Loucy (cell line): ENCODE data around the gene TRMT44.

ENCODE experiments used
- H2AFZ ChIP-seq: fragments of 200-600 bp; sonication (generic); 2 replicates; pipeline ENCODE4 v1.6.0; 2016; ENCODE audit warnings: antibody characterized with exemption, mild to moderate bottlenecking, low read length, moderate library complexity
- H3F3A ChIP-seq: fragments of 200-600 bp; 2 replicates; pipeline ENCODE4 v1.6.0; 2016; ENCODE audit warnings: antibody characterized with exemption, low read depth, mild to moderate bottlenecking
- H3K27me3 ChIP-seq: fragments of 200-600 bp; sonication (generic); 2 replicates; pipeline ENCODE4 v1.6.1; 2014; ENCODE audit warnings: low read length, mild to moderate bottlenecking; ENCODE audit not compliant: insufficient read depth, poor library complexity, severe bottlenecking
- H3K36me3 ChIP-seq: fragments of 200-600 bp; sonication (generic); 2 replicates; pipeline ENCODE4 v1.6.1; 2016; ENCODE audit warnings: low read length; ENCODE audit not compliant: insufficient read depth
- H3K4me1 ChIP-seq: fragments of 200-600 bp; sonication (generic); 2 replicates; pipeline ENCODE4 v1.5.1; 2014; ENCODE audit warnings: low read length, mild to moderate bottlenecking; ENCODE audit not compliant: insufficient read depth, poor library complexity, severe bottlenecking
- H3K4me2 ChIP-seq: fragments of 200-600 bp; sonication (generic); 2 replicates; pipeline ENCODE4 v1.6.0; 2014; ENCODE audit warnings: antibody characterized with exemption, low read length, low read depth, mild to moderate bottlenecking; ENCODE audit not compliant: poor library complexity, severe bottlenecking
- H3K4me3 ChIP-seq: fragments of 200-600 bp; sonication (generic); 2 replicates; pipeline ENCODE4 v1.5.1; 2014; ENCODE audit warnings: low read length, mild to moderate bottlenecking, mixed read lengths; ENCODE audit not compliant: poor library complexity, severe bottlenecking
- H3K79me2 ChIP-seq: fragments of 200-600 bp; sonication (generic); 2 replicates; pipeline ENCODE4 v1.6.1; 2014; ENCODE audit warnings: low read length; ENCODE audit not compliant: insufficient read depth
- H3K9ac ChIP-seq: fragments of 200-600 bp; sonication (generic); 2 replicates; pipeline ENCODE4 v1.6.0; 2014; ENCODE audit warnings: mild to moderate bottlenecking, low read depth, low read length, moderate library complexity; ENCODE audit not compliant: poor library complexity, severe bottlenecking
- H3K9me2 ChIP-seq: fragments of 200-600 bp; sonication (generic); replicated peaks from 2 replicates; pipeline ENCODE4 v1.6.1; 2016; ENCODE audit warnings: low read depth, low read length, mixed read lengths
- H3K9me3 ChIP-seq: fragments of 200-600 bp; sonication (generic); 2 replicates; pipeline ENCODE4 v1.6.1; 2014; ENCODE audit warnings: mild to moderate bottlenecking, antibody characterized with exemption, low read length, low read depth; ENCODE audit not compliant: insufficient read depth
- H4K20me1 ChIP-seq: fragments of 200-600 bp; sonication (generic); 2 replicates; pipeline ENCODE4 v1.6.0; 2014; ENCODE audit warnings: antibody characterized with exemption, low read length, mild to moderate bottlenecking; ENCODE audit not compliant: insufficient read depth, poor library complexity, severe bottlenecking
- EZH2phosphoT487 ChIP-seq: fragments of 200-600 bp; IDR thresholded peaks from 2 replicates; pipeline ENCODE4 v1.6.1; 2018; ENCODE audit warnings: antibody characterized with exemption, mild to moderate bottlenecking, moderate library complexity, borderline replicate concordance
- TF ChIP-seq, protein P1 (sequence below): fragments of 200-600 bp; sonication (generic); conservative IDR thresholded peaks from 2 replicates; pipeline ENCODE4 v1.5.1; 2014; ENCODE audit warnings: mild to moderate bottlenecking, antibody characterized with exemption, low read length

The TRMT44 gene

DNA sequence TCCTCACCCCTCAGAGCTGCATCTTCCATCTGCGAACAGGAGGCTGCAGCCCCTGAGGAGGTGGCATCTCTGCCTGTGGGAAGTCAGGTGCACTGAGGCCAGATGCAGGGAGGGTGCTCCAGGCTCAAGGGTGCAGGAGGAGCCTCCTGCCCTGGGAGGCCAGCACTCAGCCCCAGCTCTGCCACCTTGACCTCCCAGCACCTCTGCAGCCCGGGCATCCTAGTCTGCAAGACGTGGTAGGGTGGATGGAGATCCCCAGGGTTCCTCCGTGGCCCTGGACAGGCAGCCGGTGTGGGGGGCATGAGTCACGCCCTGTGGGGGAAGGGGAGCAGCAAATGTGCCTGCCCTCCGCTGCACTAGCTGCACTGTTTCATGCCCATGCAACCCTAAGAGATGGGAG is 64.7 kb downstream of the TRMT44 start:
- H3K36me3 ChIP-seq: no peaks in the 10 kb centered on the region
- no peaks in the 10 kb centered on the region for H3K79me2 ChIP-seq
- TF ChIP-seq EZH2phosphoT487: no peak
- H3K4me1 ChIP-seq: no peaks in the 10 kb centered on the region
- no peaks in the 10 kb centered on the region for H3F3A ChIP-seq
- H3K27me3 ChIP-seq: no peaks in the 10 kb centered on the region
- H3K9me2 ChIP-seq: no peaks in the 10 kb centered on the region
- peaks cover 6% of the 10 kb centered on the region; the same call in 1 of the 2 replicates for H3K9me3 ChIP-seq
- no peak overlapping the region for H3K4me3 ChIP-seq
- no peaks in the 10 kb centered on the region for H4K20me1 ChIP-seq
- no peak overlapping the region for H3K4me2 ChIP-seq
- H3K9ac ChIP-seq: no peak overlapping the region
- no peak overlapping the region for H2AFZ ChIP-seq

DNA sequence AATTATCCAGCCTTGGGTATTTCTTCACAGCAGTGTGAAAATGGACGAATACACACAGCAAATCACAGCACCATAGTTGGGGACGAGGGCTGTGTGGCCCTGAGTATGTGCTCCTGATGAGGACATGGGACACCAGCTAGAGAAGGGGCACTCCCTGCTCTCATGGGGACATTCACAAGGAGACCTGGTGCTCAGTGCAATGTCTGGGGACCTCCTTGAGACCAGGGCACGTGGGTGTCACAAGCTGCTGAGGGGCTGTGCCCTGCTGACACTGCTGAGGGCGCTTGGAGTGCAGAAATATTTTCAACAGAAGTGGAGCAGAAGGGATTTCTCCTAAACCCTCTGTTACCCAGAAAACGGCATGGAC is 65.4 kb downstream of the TRMT44 start:
- Histone ChIP-seq H3K79me2 (no peaks in the 10 kb centered on the region), H3K27me3 (no peaks in the 10 kb centered on the region), H3F3A (no peaks in the 10 kb centered on the region), H3K9me2 (no peaks in the 10 kb centered on the region), H3K9me3 (peaks cover 6% of the 10 kb centered on the region; the same call in 1 of the 2 replicates), H3K4me1 (no peaks in the 10 kb centered on the region), H3K36me3 (no peaks in the 10 kb centered on the region), H2AFZ (no peak overlapping the region), H3K9ac (no peak overlapping the region), H3K4me2 (no peak overlapping the region), H4K20me1 (no peaks in the 10 kb centered on the region), H3K4me3 (no peak overlapping the region)
- TF ChIP-seq EZH2phosphoT487: no peak
- TF ChIP-seq, protein P1, sequence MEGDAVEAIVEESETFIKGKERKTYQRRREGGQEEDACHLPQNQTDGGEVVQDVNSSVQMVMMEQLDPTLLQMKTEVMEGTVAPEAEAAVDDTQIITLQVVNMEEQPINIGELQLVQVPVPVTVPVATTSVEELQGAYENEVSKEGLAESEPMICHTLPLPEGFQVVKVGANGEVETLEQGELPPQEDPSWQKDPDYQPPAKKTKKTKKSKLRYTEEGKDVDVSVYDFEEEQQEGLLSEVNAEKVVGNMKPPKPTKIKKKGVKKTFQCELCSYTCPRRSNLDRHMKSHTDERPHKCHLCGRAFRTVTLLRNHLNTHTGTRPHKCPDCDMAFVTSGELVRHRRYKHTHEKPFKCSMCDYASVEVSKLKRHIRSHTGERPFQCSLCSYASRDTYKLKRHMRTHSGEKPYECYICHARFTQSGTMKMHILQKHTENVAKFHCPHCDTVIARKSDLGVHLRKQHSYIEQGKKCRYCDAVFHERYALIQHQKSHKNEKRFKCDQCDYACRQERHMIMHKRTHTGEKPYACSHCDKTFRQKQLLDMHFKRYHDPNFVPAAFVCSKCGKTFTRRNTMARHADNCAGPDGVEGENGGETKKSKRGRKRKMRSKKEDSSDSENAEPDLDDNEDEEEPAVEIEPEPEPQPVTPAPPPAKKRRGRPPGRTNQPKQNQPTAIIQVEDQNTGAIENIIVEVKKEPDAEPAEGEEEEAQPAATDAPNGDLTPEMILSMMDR: no peak

DNA sequence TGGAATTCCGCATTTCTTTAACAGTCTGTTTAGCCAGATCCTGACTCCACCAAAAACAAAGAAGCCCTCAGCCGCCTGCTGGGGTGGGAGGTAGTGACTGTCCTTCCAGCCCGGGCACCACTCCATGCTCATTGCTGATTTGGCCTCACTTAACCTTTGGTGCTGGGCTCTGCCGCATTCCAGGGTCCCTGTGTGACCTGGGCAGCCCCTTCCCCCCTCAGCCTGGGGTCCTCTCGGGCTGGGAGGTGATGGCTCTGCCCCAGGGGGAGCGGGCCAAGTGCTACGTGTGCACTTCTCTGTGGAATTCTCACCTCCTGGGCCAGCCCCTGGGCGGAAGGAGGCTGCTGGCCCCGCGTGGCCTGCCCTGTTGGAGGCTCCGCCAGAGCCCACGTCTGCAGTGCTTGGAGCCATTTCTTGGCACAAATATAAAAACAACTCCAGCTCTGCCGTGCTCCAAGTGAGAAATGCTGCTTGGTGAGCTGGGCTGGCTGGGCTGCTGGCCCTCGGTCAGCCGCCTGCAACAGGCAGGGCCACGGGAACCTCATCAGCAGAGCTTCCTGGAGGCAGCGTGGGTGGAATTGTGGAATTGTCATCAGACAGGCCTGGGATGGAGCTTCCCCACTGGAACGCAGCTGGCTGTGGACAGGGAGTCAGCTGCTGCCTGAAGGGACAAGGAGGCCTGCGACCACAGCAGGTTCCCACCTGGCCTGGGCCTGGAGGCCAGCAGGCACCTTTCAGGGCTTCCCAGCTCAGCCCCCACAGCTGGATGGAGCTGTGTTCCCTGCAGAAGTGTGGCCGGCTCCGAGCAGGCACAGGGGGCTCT is 66.0 kb downstream of the TRMT44 start:
- no peaks in the 10 kb centered on the region for H3K4me1 ChIP-seq
- H3K9me3 ChIP-seq: peaks cover 9% of the 10 kb centered on the region; the same call in 1 of the 2 replicates
- H2AFZ ChIP-seq: no peak overlapping the region
- H3F3A ChIP-seq: no peaks in the 10 kb centered on the region
- H4K20me1 ChIP-seq: no peaks in the 10 kb centered on the region
- no peaks in the 10 kb centered on the region for H3K9me2 ChIP-seq
- no peaks in the 10 kb centered on the region for H3K27me3 ChIP-seq
- TF ChIP-seq, protein P1: no peak
- no peak for TF ChIP-seq EZH2phosphoT487
- no peak overlapping the region for H3K4me3 ChIP-seq
- H3K79me2 ChIP-seq: no peaks in the 10 kb centered on the region
- H3K4me2 ChIP-seq: no peak overlapping the region
- no peak overlapping the region for H3K9ac ChIP-seq
- no peaks in the 10 kb centered on the region for H3K36me3 ChIP-seq

DNA sequence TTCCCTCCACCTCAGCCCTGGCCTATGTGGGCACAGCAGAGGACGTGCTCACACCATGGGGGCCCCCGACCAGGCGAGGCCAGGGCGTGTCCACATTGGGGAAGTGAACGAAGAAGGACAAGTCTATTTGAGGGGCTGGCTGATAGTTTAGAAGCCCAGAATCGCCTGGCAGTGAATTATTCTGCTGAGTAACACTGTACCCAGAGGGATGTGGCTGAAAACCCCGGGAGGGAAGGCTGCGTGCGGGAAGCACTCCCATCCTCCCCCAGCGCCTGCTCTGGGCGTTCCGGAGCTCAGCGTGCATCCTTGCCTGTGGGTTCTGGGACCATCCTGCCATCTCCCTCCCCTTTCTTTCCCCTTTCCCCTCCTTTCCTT is 66.6 kb downstream of the TRMT44 start:
- no peak overlapping the region for H3K4me2 ChIP-seq
- no peaks in the 10 kb centered on the region for H3K9me2 ChIP-seq
- no peak overlapping the region for H3K9ac ChIP-seq
- TF ChIP-seq, protein P1: no peak
- TF ChIP-seq EZH2phosphoT487: no peak
- H3K4me3 ChIP-seq: no peak overlapping the region
- H3K27me3 ChIP-seq: no peaks in the 10 kb centered on the region
- H3K36me3 ChIP-seq: no peaks in the 10 kb centered on the region
- no peaks in the 10 kb centered on the region for H4K20me1 ChIP-seq
- no peaks in the 10 kb centered on the region for H3F3A ChIP-seq
- peaks cover 9% of the 10 kb centered on the region; the same call in 1 of the 2 replicates for H3K9me3 ChIP-seq
- H3K79me2 ChIP-seq: no peaks in the 10 kb centered on the region
- no peaks in the 10 kb centered on the region for H3K4me1 ChIP-seq
- H2AFZ ChIP-seq: no peak overlapping the region
